ENCODE results near the gene SH3BGR.

GRCh38 chr21:39515684-39516472, 64.1 kb downstream of the SH3BGR start:
- TF ChIP-seq CTCF (IDR thresholded peaks at IDR 0.05) (no peak), POLR2A (IDR thresholded peaks at IDR 0.05) (no peak), POLR2AphosphoS5 (IDR thresholded peaks at IDR 0.05) (no peak)

Measured in breast epithelium (tissue), 3 donors.